Aorta (tissue), 5 donors: ENCODE measurements around the gene MYO7B. TPM values are rescaled to one million over a fixed set of nuclear protein-coding genes. Genes with fewer than 3 reads are reported as not detected.
"Not testable (repeated sequence)": the region's sequence is repeated elsewhere in the genome, so short reads cannot be mapped to it uniquely, and the experiment has no call there.

ENCODE experiments used
- ATAC-seq: fragments of 200-7000 bp; cut with Tn5 transposase; one replicate; pipeline ENCODE4 v1.9.1; 2022; ENCODE audit warnings: moderate library complexity; ENCODE audit not compliant: low FRiP score
- DNase-seq, 2 donors: peaks; one replicate each; pipeline ENCODE4 v3.0.0-alpha.2; 2020
- H3K27ac ChIP-seq, 2 donors: one replicate each; pipeline ENCODE4 v1.5.1; 2013; ENCODE audit warnings: low read length in 2 of 2, mild to moderate bottlenecking in 2 of 2, moderate library complexity in 2 of 2, control low read depth in 1 of 2, inconsistent platforms in 1 of 2, low read depth in 1 of 2
- H3K27me3 ChIP-seq, 2 donors: one replicate each; pipeline ENCODE4 v1.6.1; 2013; ENCODE audit warnings: control low read depth in 1 of 2, low read length in 1 of 2, mild to moderate bottlenecking in 1 of 2, moderate library complexity in 1 of 2; ENCODE audit not compliant: insufficient read depth in 2 of 2, control insufficient read depth in 1 of 2
- H3K36me3 ChIP-seq, 2 donors: one replicate each; pipeline ENCODE4 v1.6.1; 2013; ENCODE audit warnings: control low read depth in 1 of 2, low read length in 1 of 2, mild to moderate bottlenecking in 1 of 2; ENCODE audit not compliant: insufficient read depth in 2 of 2, control insufficient read depth in 1 of 2
- H3K4me1 ChIP-seq, 2 donors: one replicate each; pipeline ENCODE4 v1.6.1; 2013; ENCODE audit warnings: low read length in 2 of 2, control low read depth in 1 of 2, mild to moderate bottlenecking in 1 of 2, moderate library complexity in 1 of 2; ENCODE audit not compliant: insufficient read depth in 2 of 2, control insufficient read depth in 1 of 2
- H3K4me3 ChIP-seq, 2 donors: one replicate each; pipeline ENCODE4 v1.5.1; 2013; ENCODE audit warnings: low read length in 2 of 2, control low read depth in 1 of 2, mild to moderate bottlenecking in 1 of 2
- H3K9me3 ChIP-seq: one replicate; pipeline ENCODE4 v1.6.1; 2013; ENCODE audit warnings: mild to moderate bottlenecking, low read length; ENCODE audit not compliant: control insufficient read depth
- WGBS, 2 donors: extraction: QIAGEN DNeasy Blood & Tissue Kit; methylation state at CpG; one replicate each; pipeline ENCODE4 v1.1.7; 2013; 5-methylcytosine and 5-hydroxymethylcytosine counted together
- intact Hi-C, 2 donors: fragments of 100-400 bp; cut with DNase I; formaldehyde crosslinking; loops; one replicate each; pipeline versions ENCODE4 v1.14.2 to v1.15.0; 2022
- polyA plus RNA-seq, 2 donors: library from polyadenylated mRNA; stranded (reverse); fragments of 200-250 nt; gene quantifications; one replicate each; pipeline ENCODE4 v1.2.3, GENCODE V29; 2013
- total RNA-seq, 2 donors: library from RNA; stranded (reverse); fragmentation: NEBNext Ultra II Directional; extraction: Animal tissue kit (Norgen Biotek cat#: 25700); gene quantifications; one replicate each; pipeline ENCODE4 v1.2.1, GENCODE V29; 2021
- donor health status: healthy with polysubstance abuse.
- donor health status: Bipolar disorder and iron deficiency.
- donor health status: DM: no; HTN: no; CAD: no.
- donor health status: DM: no; HTN: no; CAD: no.
- donor health status: DM: yes; HTN: yes; CAD: no.

MYO7B gene
- total and polyA plus RNA-seq, 4 donors = 0.32 to 26.3 (median 1.6) TPM

GRCh38 chr2:127515383-127515915 is 20.0 kb upstream of the MYO7B start:
- DNase-seq (no peak), ATAC-seq (peak; percentile 55)
- H3K4me1 ChIP-seq = peaks cover 0 to under 1% of the 10 kb centered on the region in 2 donors
- no peaks in the 10 kb centered on the region for H3K9me3 ChIP-seq
- WGBS, 2 donors = 34 to 38% methylated on average over 6 of the region's 6 CpGs
- intact Hi-C loops = loop anchor here in 1 of 2 donors (5.0 kb wide), 1 partner anchor 137 kb away; no protein-coding TSS in a partner anchor
- H3K36me3 ChIP-seq = no peaks in the 10 kb centered on the region
- H3K4me3 ChIP-seq = no peak overlapping the region
- H3K27ac ChIP-seq = peak overlapping the region; percentile 20 to 84
- H3K27me3 ChIP-seq = no peaks in the 10 kb centered on the region

GRCh38 chr2:127516041-127516762 is 19.3 kb upstream of the MYO7B start:
- DNase-seq = peak; percentile 94 to 96
- no peaks in the 10 kb centered on the region for H3K9me3 ChIP-seq
- H3K4me3 ChIP-seq = no peak overlapping the region
- no peaks in the 10 kb centered on the region for H3K27me3 ChIP-seq
- peak; percentile 86 for ATAC-seq
- intact Hi-C loops = loop anchor here in 1 of 2 donors (5.0 kb wide), 1 partner anchor 136 kb away; no protein-coding TSS in a partner anchor
- WGBS, 2 donors = 46 to 51% methylated on average over 14 of the region's 14 CpGs
- H3K27ac ChIP-seq = peak overlapping the region; percentile 20 to 84
- H3K4me1 ChIP-seq = no peaks in the 10 kb centered on the region
- no peaks in the 10 kb centered on the region for H3K36me3 ChIP-seq

- no peak overlapping the region for H3K27ac ChIP-seq
- H3K27me3 ChIP-seq = no peaks in the 10 kb centered on the region
- H3K4me3 ChIP-seq = no peak overlapping the region
- ATAC-seq (no peak), DNase-seq (no peak)
- intact Hi-C loops = loop anchor here (1.0 to 5.0 kb wide), 2 partner anchors 15 to 135 kb away; no protein-coding TSS in a partner anchor
- H3K4me1 ChIP-seq = no peaks in the 10 kb centered on the region
- 92 to 95% methylated on average over 2 of the region's 2 CpGs for WGBS, 2 donors
- no peaks in the 10 kb centered on the region for H3K9me3 ChIP-seq
- H3K36me3 ChIP-seq = no peaks in the 10 kb centered on the region
These were observed 18.0 kb upstream of the MYO7B start for GRCh38 chr2:127517465-127517864.

- DNase-seq (no peak), ATAC-seq (no peak)
- Histone ChIP-seq H3K27ac (no peak overlapping the region), H3K4me3 (no peak overlapping the region), H3K9me3 (no peaks in the 10 kb centered on the region), H3K4me1 (no peaks in the 10 kb centered on the region), H3K36me3 (no peaks in the 10 kb centered on the region), H3K27me3 (no peaks in the 10 kb centered on the region)
- intact Hi-C loops = loop anchor here in 1 of 2 donors (10.0 kb wide), 1 partner anchor 114 kb away; no protein-coding TSS in a partner anchor
- WGBS, 2 donors = 92% methylated on average over 4 of the region's 4 CpGs
These were observed 15.1 kb upstream of the MYO7B start for GRCh38 chr2:127520424-127520823.

GRCh38 chr2:127523269-127523939 is 12.1 kb upstream of the MYO7B start:
- no peak overlapping the region for H3K27ac ChIP-seq
- DNase-seq = no peak
- no peak overlapping the region for H3K4me3 ChIP-seq
- H3K9me3 ChIP-seq = no peaks in the 10 kb centered on the region
- no peaks in the 10 kb centered on the region for H3K36me3 ChIP-seq
- intact Hi-C loops = loop anchor here in 1 of 2 donors (10.0 kb wide), 1 partner anchor 111 kb away; no protein-coding TSS in a partner anchor
- WGBS, 2 donors = 75% methylated on average over 8 of the region's 8 CpGs
- no peaks in the 10 kb centered on the region for H3K4me1 ChIP-seq
- no peaks in the 10 kb centered on the region for H3K27me3 ChIP-seq
- ATAC-seq = no peak

- not testable (repeated sequence) for ATAC-seq, H3K9me3 ChIP-seq, H3K27ac ChIP-seq, H3K4me1 ChIP-seq, H3K4me3 ChIP-seq, DNase-seq, H3K27me3 ChIP-seq, H3K36me3 ChIP-seq
- 94% methylated on average over 7 of the region's 7 CpGs for WGBS, 2 donors
- intact Hi-C loops = loop anchor here in 1 of 2 donors (10.0 kb wide), 1 partner anchor 110 kb away; no protein-coding TSS in a partner anchor
These were observed 11.2 kb upstream of the MYO7B start for GRCh38 chr2:127524198-127524834.

GRCh38 chr2:127525691-127526131 is 9.8 kb upstream of the MYO7B start:
- WGBS, 2 donors = 0 to 1% methylated on average over 19 of the region's 19 CpGs
- H3K36me3 ChIP-seq = no peaks in the 10 kb centered on the region
- H3K4me1 ChIP-seq = no peaks in the 10 kb centered on the region
- no peak for DNase-seq
- ATAC-seq = peak; percentile 4
- H3K9me3 ChIP-seq = peaks cover 1% of the 10 kb centered on the region
- intact Hi-C loops = loop anchor here (2.0 to 10.0 kb wide), 5 partner anchors 42 to 172 kb away; no protein-coding TSS in a partner anchor
- H3K27ac ChIP-seq = peak overlapping the region in 1 of 2 donors; percentile 45
- no peaks in the 10 kb centered on the region for H3K27me3 ChIP-seq
- H3K4me3 ChIP-seq = peak overlapping the region; percentile 38 to 87
